HepG2 (cell line): ENCODE results near the gene GRB7. TPM values are rescaled to one million over a fixed set of nuclear protein-coding genes. Genes with fewer than 3 reads are reported as not detected.

Experiments
- DMAP1 ChIP-seq: IDR thresholded peaks from 2 replicates; pipeline ENCODE4 v1.6.1; 2016
- DR1 ChIP-seq: sonication (generic); formaldehyde crosslinking; IDR thresholded peaks from 2 replicates; pipeline ENCODE4 v1.8.0; 2021; ENCODE audit warnings: mild to moderate bottlenecking, missing genetic modification reagents, inconsistent platforms
- ELF3 ChIP-seq: IDR thresholded peaks from 2 replicates; pipeline ENCODE4 v1.6.1; 2016; ENCODE audit warnings: missing genetic modification reagents, missing compliant biosample characterization
- GATAD2A ChIP-seq: IDR thresholded peaks from 2 replicates; pipeline ENCODE4 v1.6.1; 2016
- MBNL3 ChIP-seq: fragments of 250-450 bp; sonication (Bioruptor Pico); conservative IDR thresholded peaks from 2 replicates; pipeline ENCODE4 v1.8.0; 2022; ENCODE audit warnings: mild to moderate bottlenecking, inconsistent platforms
- MTA1 ChIP-seq: sonication (generic); formaldehyde crosslinking; IDR thresholded peaks from 2 replicates; pipeline ENCODE4 v1.4.0; 2020; ENCODE audit warnings: missing genetic modification reagents, mild to moderate bottlenecking, borderline replicate concordance
- MTF1 ChIP-seq: sonication (generic); formaldehyde crosslinking; IDR thresholded peaks from 2 replicates; pipeline ENCODE4 v1.5.0; 2020; ENCODE audit warnings: missing genetic modification reagents
- NCOA1 ChIP-seq: sonication (generic); formaldehyde crosslinking; IDR thresholded peaks from 2 replicates; pipeline ENCODE4 v1.9.0; 2021; ENCODE audit warnings: missing genetic modification reagents
- POLR2AphosphoS2 ChIP-seq: IDR thresholded peaks from 2 replicates; pipeline ENCODE4 v1.6.1; 2011; ENCODE audit warnings: low read depth, low read length, improper control_type of control experiment
- RFX1 ChIP-seq: fragments of 450-650 bp; IDR thresholded peaks from 2 replicates; pipeline ENCODE4 v1.6.1; 2017
- RORA ChIP-seq: sonication (generic); formaldehyde crosslinking; IDR thresholded peaks from 2 replicates; pipeline ENCODE4 v1.5.0; 2020; ENCODE audit warnings: mild to moderate bottlenecking, missing genetic modification reagents, moderate library complexity
- SMAD9 ChIP-seq: sonication (generic); formaldehyde crosslinking; IDR thresholded peaks from 2 replicates; pipeline ENCODE4 v1.5.1; 2020; ENCODE audit warnings: mild to moderate bottlenecking, missing genetic modification reagents
- SRF ChIP-seq: IDR thresholded peaks from 2 replicates; pipeline ENCODE4 v1.6.1; 2011; ENCODE audit warnings: mild to moderate bottlenecking, low read depth, low read length, moderate library complexity
- SRSF4 ChIP-seq: fragments of 200-400 bp; formaldehyde crosslinking; IDR thresholded peaks from one replicate; pipeline ENCODE4 v1.6.1; 2018; ENCODE audit warnings: mild to moderate bottlenecking, low read depth, low read length, moderate library complexity; ENCODE audit not compliant: poor library complexity, severe bottlenecking
- SRY ChIP-seq: sonication (generic); formaldehyde crosslinking; IDR thresholded peaks from 2 replicates; pipeline ENCODE4 v1.8.0; 2022; ENCODE audit warnings: mild to moderate bottlenecking, missing genetic modification reagents
- TP53 ChIP-seq: sonication (generic); formaldehyde crosslinking; conservative IDR thresholded peaks from 2 replicates; pipeline ENCODE4 v1.4.0; 2020; ENCODE audit warnings: missing genetic modification reagents
- ZNF326 ChIP-seq: sonication (generic); formaldehyde crosslinking; IDR thresholded peaks from 2 replicates; pipeline ENCODE4 v1.4.0; 2020; ENCODE audit warnings: missing genetic modification reagents, borderline replicate concordance
- ZNF33B ChIP-seq: sonication (generic); formaldehyde crosslinking; IDR thresholded peaks from 2 replicates; pipeline ENCODE4 v1.5.1; 2020; ENCODE audit warnings: mild to moderate bottlenecking, missing genetic modification reagents
- ZNF446 ChIP-seq: sonication (generic); formaldehyde crosslinking; IDR thresholded peaks from 2 replicates; pipeline ENCODE4 v1.5.0; 2020; ENCODE audit warnings: mild to moderate bottlenecking, missing genetic modification reagents
- ZNF556 ChIP-seq: sonication (generic); formaldehyde crosslinking; IDR thresholded peaks from 2 replicates; pipeline ENCODE4 v1.4.0; 2020; ENCODE audit warnings: mild to moderate bottlenecking, missing genetic modification reagents, borderline replicate concordance
- ZNF598 ChIP-seq: sonication (generic); formaldehyde crosslinking; IDR thresholded peaks from 2 replicates; pipeline ENCODE4 v1.5.1; 2020; ENCODE audit warnings: mild to moderate bottlenecking, missing genetic modification reagents, borderline replicate concordance
- ZNF619 ChIP-seq: sonication (generic); formaldehyde crosslinking; IDR thresholded peaks from 2 replicates; pipeline ENCODE4 v1.4.0; 2020; ENCODE audit warnings: mild to moderate bottlenecking, missing genetic modification reagents
- ZNF674 ChIP-seq: sonication (generic); formaldehyde crosslinking; IDR thresholded peaks from 2 replicates; pipeline ENCODE4 v1.5.0; 2020; ENCODE audit warnings: low read depth, mild to moderate bottlenecking, missing genetic modification reagents
- ZNF878 ChIP-seq: sonication (generic); formaldehyde crosslinking; IDR thresholded peaks from 2 replicates; pipeline ENCODE4 v1.8.1; 2023; ENCODE audit warnings: mild to moderate bottlenecking, missing genetic modification reagents, moderate library complexity
- ZNF883 ChIP-seq: sonication (generic); formaldehyde crosslinking; IDR thresholded peaks from 2 replicates; pipeline ENCODE4 v1.5.1; 2020; ENCODE audit warnings: mild to moderate bottlenecking, missing genetic modification reagents; ENCODE audit errors: not compliant biosample characterization
- ZNF891 ChIP-seq: sonication (generic); formaldehyde crosslinking; IDR thresholded peaks from 2 replicates; pipeline ENCODE4 v1.5.0; 2020; ENCODE audit warnings: mild to moderate bottlenecking, missing genetic modification reagents
- polyA plus RNA-seq, 8 experiments: library from polyadenylated mRNA; depleted of rRNA in 3 of 8; stranded (reverse) in 7 of 8; unstranded in 1 of 8; fragments of >200 nt; fragmentation: Illumina TruSeq in 4 of 8; extraction: Trizol in 4 of 8; gene quantifications; 2 replicates each; pipeline versions ENCODE4 v1.2.1 to v1.2.3, GENCODE V29; 2011 to 2016; ENCODE audit warnings: low read depth in 4 of 8, missing spikeins in 1 of 8, mixed read lengths in 1 of 8; ENCODE audit not compliant: insufficient read depth in 1 of 8
- total RNA-seq, 5 experiments: library from RNA; depleted of rRNA; stranded (reverse); fragments of >200 nt; fragmentation: Illumina TruSeq; extraction: Trizol; gene quantifications; 2 replicates each; pipeline ENCODE4 v1.2.3, GENCODE V29; 2016; ENCODE audit warnings: low read depth in 1 of 5
- TF ChIP-seq, protein P1 (sequence below): sonication (generic); formaldehyde crosslinking; IDR thresholded peaks from 2 replicates; pipeline ENCODE4 v1.8.1; 2023; ENCODE audit warnings: missing genetic modification reagents, inconsistent platforms, borderline replicate concordance
- TF ChIP-seq, protein P2 (sequence below): sonication (generic); formaldehyde crosslinking; IDR thresholded peaks from 2 replicates; pipeline ENCODE4 v1.4.0; 2020; ENCODE audit warnings: missing genetic modification reagents, borderline replicate concordance
- TF ChIP-seq, protein P3 (sequence below): IDR thresholded peaks from 2 replicates; pipeline ENCODE4 v1.6.1; 2016; ENCODE audit warnings: mild to moderate bottlenecking
- TF ChIP-seq, protein P4 (sequence below): sonication (generic); formaldehyde crosslinking; IDR thresholded peaks from 2 replicates; pipeline ENCODE4 v1.5.0; 2020; ENCODE audit warnings: missing genetic modification reagents, mild to moderate bottlenecking, borderline replicate concordance

GRB7 gene
- total and polyA plus RNA-seq, 2 of the 13 experiments (the other 11 are each of a cell fraction or from before 2014, with no cell fraction given): 60.2 to 77.7 TPM

DNA sequence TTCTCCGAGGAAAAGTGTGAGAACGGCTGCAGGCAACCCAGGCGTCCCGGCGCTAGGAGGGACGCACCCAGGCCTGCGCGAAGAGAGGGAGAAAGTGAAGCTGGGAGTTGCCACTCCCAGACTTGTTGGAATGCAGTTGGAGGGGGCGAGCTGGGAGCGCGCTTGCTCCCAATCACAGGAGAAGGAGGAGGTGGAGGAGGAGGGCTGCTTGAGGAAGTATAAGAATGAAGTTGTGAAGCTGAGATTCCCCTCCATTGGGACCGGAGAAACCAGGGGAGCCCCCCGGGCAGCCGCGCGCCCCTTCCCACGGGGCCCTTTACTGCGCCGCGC, 38.0 kb upstream of the GRB7 start, which contains the start of gene ERBB2 (continued):
- no peak for TF ChIP-seq ZNF556 (CRISPR knock-in tag)
- TF ChIP-seq POLR2AphosphoS2: no peak
- no peak for TF ChIP-seq ZNF619 (CRISPR knock-in tag)
- no peak for TF ChIP-seq ZNF891 (CRISPR knock-in tag)
- TF ChIP-seq, protein P1, sequence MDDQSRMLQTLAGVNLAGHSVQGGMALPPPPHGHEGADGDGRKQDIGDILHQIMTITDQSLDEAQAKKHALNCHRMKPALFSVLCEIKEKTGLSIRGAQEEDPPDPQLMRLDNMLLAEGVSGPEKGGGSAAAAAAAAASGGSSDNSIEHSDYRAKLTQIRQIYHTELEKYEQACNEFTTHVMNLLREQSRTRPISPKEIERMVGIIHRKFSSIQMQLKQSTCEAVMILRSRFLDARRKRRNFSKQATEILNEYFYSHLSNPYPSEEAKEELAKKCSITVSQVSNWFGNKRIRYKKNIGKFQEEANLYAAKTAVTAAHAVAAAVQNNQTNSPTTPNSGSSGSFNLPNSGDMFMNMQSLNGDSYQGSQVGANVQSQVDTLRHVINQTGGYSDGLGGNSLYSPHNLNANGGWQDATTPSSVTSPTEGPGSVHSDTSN: no peak
- no peak for TF ChIP-seq ZNF326
- TF ChIP-seq NCOA1 (CRISPR knock-in tag): no peak
- TF ChIP-seq ZNF33B (CRISPR knock-in tag): no peak
- TF ChIP-seq DMAP1: peak; percentile 55; the same call in 1 of the 2 replicates
- TF ChIP-seq ZNF446 (CRISPR knock-in tag): no peak
- no peak for TF ChIP-seq RORA (CRISPR knock-in tag)
- no peak for TF ChIP-seq ZNF674 (CRISPR knock-in tag)
- no peak for TF ChIP-seq MTA1 (CRISPR knock-in tag)
- TF ChIP-seq GATAD2A: peak; percentile 41; the same call in 1 of the 2 replicates
- TF ChIP-seq TP53: no peak
- no peak for TF ChIP-seq DR1 (CRISPR knock-in tag)
- TF ChIP-seq SMAD9 (CRISPR knock-in tag): no peak
- no peak for TF ChIP-seq RFX1
- no peak for TF ChIP-seq MTF1
- TF ChIP-seq, protein P2, sequence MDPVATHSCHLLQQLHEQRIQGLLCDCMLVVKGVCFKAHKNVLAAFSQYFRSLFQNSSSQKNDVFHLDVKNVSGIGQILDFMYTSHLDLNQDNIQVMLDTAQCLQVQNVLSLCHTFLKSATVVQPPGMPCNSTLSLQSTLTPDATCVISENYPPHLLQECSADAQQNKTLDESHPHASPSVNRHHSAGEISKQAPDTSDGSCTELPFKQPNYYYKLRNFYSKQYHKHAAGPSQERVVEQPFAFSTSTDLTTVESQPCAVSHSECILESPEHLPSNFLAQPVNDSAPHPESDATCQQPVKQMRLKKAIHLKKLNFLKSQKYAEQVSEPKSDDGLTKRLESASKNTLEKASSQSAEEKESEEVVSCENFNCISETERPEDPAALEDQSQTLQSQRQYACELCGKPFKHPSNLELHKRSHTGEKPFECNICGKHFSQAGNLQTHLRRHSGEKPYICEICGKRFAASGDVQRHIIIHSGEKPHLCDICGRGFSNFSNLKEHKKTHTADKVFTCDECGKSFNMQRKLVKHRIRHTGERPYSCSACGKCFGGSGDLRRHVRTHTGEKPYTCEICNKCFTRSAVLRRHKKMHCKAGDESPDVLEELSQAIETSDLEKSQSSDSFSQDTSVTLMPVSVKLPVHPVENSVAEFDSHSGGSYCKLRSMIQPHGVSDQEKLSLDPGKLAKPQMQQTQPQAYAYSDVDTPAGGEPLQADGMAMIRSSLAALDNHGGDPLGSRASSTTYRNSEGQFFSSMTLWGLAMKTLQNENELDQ (CRISPR knock-in tag): no peak
- no peak for TF ChIP-seq ZNF878 (CRISPR knock-in tag)
- TF ChIP-seq ZNF598: no peak
- TF ChIP-seq MBNL3 (CRISPR knock-in tag): no peak
- no peak for TF ChIP-seq SRF
- no peak for TF ChIP-seq SRSF4
- TF ChIP-seq ZNF883 (CRISPR knock-in tag): no peak
- TF ChIP-seq, protein P3, sequence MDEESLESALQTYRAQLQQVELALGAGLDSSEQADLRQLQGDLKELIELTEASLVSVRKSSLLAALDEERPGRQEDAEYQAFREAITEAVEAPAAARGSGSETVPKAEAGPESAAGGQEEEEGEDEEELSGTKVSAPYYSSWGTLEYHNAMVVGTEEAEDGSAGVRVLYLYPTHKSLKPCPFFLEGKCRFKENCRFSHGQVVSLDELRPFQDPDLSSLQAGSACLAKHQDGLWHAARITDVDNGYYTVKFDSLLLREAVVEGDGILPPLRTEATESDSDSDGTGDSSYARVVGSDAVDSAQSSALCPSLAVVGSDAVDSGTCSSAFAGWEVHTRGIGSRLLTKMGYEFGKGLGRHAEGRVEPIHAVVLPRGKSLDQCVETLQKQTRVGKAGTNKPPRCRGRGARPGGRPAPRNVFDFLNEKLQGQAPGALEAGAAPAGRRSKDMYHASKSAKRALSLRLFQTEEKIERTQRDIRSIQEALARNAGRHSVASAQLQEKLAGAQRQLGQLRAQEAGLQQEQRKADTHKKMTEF (CRISPR knock-in tag): 0 out of 2 replicates have a peak, but pooled peaks have one; percentile 34
- TF ChIP-seq, protein P4, sequence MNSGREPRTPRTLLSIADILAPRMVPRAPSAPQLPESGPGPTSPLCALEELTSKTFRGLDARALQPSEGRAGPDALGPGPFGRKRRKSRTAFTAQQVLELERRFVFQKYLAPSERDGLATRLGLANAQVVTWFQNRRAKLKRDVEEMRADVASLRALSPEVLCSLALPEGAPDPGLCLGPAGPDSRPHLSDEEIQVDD (CRISPR knock-in tag): no peak
- no peak; the same call in 1 of the 2 replicates for TF ChIP-seq ELF3 (CRISPR knock-in tag)
- TF ChIP-seq SRY (CRISPR knock-in tag): 0 out of 2 replicates have a peak, but pooled peaks have one; percentile 34
